Suprapubic skin (tissue), 3 donors: Measurements from ENCODE around the gene OSM.

Source experiments
- POLR2AphosphoS5 ChIP-seq, 3 donors: sonication (generic); formaldehyde crosslinking; IDR thresholded peaks; one replicate each; pipeline ENCODE4 v1.6.1; 2017; ENCODE audit warnings: antibody characterized with exemption in 3 of 3
- TF ChIP-seq, protein P1 (sequence below), 2 donors: fragments of 200-600 bp in 1 of 2; fragments of 450-650 bp in 1 of 2; sonication (generic) in 1 of 2; IDR thresholded peaks; one replicate each; pipeline ENCODE4 v1.5.1; 2016 to 2019; ENCODE audit warnings: antibody characterized with exemption in 2 of 2, mild to moderate bottlenecking in 1 of 2, moderate library complexity in 1 of 2

DNA sequence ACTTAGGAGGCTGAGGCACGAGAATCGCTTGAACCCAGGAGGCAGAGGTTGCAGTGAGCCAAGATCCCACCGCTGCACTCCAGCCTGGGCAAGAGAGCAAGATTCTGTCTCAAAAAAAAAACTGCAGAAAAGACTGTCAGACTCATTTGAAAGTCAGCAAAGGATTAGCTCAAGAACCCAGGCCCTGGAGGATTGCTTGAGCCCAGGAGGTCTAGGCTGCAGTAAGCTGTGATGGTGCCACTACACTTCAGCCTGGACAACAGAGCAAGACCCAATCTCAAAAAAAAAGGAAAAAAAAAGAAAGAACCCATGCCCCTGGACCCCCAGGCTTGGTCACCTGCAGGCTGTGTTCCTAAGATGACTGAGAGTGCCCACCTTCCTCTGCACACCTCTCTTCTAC, 36.3 kb downstream of the OSM start:
- TF ChIP-seq, protein P1, sequence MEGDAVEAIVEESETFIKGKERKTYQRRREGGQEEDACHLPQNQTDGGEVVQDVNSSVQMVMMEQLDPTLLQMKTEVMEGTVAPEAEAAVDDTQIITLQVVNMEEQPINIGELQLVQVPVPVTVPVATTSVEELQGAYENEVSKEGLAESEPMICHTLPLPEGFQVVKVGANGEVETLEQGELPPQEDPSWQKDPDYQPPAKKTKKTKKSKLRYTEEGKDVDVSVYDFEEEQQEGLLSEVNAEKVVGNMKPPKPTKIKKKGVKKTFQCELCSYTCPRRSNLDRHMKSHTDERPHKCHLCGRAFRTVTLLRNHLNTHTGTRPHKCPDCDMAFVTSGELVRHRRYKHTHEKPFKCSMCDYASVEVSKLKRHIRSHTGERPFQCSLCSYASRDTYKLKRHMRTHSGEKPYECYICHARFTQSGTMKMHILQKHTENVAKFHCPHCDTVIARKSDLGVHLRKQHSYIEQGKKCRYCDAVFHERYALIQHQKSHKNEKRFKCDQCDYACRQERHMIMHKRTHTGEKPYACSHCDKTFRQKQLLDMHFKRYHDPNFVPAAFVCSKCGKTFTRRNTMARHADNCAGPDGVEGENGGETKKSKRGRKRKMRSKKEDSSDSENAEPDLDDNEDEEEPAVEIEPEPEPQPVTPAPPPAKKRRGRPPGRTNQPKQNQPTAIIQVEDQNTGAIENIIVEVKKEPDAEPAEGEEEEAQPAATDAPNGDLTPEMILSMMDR (IDR thresholded peaks at IDR 0.05): no peak
- TF ChIP-seq POLR2AphosphoS5 (IDR thresholded peaks at IDR 0.05): no peak
